PC-3 (cell line): ENCODE results near the gene MUCL3.

Experiments
- EZH2 ChIP-seq: fragments of 300-600 bp; sonication (generic); IDR thresholded peaks from one replicate; pipeline ENCODE4 v1.6.1; 2017; ENCODE audit warnings: antibody characterized with exemption, mild to moderate bottlenecking, low read length; ENCODE audit not compliant: unreplicated experiment
- EZH2phosphoT487 ChIP-seq: fragments of 300-600 bp; sonication (generic); IDR thresholded peaks from 2 replicates; pipeline ENCODE4 v1.6.1; 2018; ENCODE audit warnings: mild to moderate bottlenecking, antibody characterized with exemption, low read length, borderline replicate concordance

DNA sequence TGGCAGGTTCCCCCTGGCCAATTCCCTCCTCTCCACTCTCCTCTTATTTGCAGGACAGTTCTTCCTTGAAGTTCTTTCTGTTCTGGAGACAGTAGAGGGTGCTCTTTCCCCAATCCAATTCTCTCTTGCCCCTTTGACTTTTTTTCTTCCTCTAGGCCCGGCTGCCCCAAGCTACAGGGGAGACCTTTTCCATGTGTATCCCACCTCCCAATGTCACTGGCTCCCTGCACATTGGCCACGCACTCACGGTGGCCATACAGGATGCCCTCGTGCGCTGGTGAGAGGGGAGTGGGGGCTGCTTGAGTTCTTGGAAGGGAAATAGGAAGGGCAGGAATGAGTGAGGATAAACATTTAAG is 25.2 kb upstream of the MUCL3 start:
- TF ChIP-seq EZH2 (no peak), EZH2phosphoT487 (no peak)
